HG02678 (cell line): Measurements from ENCODE around the gene ANKRD10.

Source experiments
- ATAC-seq: cut with Tn5 transposase; IDR thresholded peaks from one replicate; pipeline ENCODE4 v1.9.1; 2021; ENCODE audit warnings: mild to moderate bottlenecking, moderate library complexity; ENCODE audit not compliant: unreplicated experiment

Gene ANKRD10

DNA sequence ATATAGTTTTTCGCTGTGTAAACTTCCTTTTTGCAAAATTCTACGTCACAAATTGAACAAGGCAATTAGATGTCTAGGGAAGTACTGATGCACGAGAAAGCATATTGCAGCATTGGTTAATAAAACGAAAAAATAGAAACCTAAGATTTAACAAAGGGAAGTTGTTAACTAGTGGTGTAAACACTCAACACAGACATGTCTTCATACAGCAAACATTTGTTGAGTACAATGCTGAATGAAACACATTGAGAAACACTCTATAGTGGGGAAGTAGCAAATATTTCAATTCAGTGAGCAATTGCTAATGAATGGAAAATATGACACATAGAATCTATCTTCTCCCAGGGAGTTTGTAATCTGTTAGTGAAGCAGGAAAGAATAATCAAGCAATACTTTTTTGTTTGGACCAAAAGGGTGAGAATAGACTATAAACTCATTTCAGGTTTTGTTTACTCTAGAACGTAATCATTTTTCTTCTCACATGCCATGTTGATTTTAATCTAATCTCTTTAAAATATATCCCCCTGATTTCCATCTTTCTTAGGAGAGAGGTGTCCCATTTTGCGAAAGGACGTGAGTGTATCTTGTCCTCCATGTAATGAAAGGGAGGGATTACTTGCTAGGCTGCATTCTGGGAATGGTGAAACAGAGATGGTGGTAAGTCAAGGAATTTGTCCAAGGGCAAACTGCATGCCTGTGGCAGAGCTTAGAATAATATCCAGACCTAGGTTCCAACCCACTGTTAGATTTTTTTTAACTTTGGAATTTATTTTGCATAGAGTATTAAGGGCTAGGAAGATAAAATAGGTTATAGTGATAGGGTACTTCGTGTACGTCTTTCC, 1.7 kb upstream of the ANKRD10 start:
- no peak for ATAC-seq

DNA sequence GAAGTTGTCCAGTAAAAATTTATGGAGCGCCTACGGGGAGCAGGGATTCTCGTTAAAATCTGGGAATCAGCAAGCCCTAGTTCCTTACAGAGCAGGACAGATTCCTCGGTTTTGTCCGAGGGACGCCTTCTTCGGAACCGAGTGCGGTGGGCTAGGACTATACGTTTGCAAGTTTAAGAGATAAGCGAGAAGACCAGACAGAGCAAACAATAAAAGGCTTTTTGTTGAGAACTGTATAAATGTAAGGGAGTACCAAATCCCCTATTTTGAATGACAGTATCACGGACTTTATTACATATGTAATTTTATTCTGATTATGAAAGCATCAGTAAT, 971 bp upstream of the ANKRD10 start:
- ATAC-seq: no peak

DNA sequence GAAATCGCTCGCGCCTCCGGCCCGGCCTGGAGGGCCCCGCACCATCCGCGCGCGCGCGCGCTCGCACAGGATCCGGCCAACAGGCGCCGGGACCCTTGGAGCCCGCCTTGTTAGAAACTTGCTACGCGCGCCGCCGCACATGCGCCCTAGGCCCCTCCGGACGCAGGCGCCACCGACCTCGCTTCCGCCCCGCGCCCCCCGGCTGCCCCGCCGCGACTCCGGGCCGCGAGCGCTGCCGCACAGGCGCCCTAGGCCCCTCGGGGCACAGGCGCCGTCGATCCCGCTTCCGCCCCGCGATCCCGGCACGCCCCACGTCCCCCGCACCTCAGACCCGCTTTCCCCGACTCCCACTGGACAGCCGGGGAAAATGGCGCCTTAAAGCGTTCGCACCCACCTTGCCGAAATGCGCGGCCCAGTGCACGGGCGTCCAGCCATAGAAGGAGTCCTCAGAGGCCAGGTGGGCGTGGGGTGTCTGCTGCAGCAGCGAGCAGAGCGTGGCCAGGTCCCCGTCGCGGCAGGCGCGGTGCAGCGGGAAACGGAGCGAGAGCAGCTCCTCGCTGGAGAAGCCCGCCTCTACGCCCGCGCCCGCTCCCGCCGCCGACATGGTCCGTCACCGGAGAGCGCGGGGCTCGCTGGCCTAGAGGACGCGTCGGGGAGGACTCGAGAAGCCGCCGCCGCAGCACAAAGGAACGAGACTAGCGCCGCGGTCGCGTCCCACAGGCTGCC, 375 bp downstream of the ANKRD10 start:
- peak; percentile 32 for ATAC-seq

DNA sequence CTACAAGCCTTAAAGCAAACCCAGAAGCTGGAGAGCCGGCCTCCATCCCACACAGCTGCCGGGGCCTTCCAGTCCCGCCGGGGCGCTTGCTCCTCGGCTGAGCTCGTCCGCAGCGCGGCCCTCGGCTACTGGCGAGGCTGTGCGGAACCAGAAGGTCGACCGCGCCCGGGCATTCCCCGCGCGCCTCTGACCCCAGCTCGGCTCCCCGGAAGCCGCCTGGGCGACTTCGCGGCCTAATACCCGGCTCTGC, 863 bp downstream of the ANKRD10 start:
- ATAC-seq: no peak

DNA sequence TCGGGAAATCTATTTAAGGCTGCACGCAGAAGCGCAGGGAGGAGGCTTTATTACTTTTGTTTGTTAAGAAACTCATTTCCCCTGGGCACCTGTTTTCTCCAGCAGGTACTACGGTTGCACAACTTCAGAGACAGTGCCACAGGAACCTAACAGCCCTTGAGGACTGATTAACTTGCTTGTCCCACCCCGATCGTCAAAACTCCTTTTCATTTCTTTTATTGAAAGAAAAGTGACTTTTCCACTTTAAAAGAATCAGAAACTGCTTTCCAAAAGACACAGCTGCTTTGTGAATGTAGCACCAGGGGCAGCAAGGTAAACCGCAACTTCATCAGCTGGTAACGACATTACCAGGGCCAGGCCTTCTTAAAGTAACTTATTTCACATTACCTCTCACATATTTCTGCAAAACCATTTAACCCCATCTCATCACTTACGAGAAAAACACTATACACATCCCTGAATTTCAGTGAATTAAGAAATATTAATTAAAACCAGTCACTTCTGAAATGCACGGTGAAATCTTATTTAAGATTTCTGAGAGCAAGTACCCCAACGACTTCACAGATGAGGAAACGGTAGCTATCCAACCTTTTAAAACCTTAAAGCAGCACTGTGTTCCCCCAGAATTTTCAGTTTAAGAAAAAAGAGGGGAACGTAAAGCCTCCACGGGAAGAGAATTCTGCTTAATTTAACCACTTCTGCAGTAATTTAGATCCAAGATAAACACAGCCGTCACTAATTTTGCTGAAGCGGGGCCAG, 1.4 kb downstream of the ANKRD10 start:
- ATAC-seq: no peak

DNA sequence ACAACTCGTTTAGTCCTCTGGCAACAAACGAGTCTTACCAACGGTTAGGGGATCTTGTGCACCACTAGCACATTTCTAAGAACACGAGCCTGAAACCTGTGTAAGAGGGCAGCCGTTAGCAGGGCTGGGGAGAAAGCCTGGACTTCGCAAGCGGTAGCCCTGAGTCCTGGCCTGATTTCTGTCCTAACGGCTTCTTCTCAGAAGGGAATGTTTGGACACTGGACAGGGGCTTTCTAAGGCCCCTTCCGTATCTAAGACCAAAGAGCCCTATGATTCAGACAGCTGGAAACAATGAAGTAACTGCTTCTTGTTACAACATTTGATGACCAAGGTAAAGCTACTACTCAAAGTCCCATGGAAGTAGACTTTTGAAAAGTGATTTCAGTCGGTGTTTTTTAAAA, 2.2 kb downstream of the ANKRD10 start:
- no peak for ATAC-seq

DNA sequence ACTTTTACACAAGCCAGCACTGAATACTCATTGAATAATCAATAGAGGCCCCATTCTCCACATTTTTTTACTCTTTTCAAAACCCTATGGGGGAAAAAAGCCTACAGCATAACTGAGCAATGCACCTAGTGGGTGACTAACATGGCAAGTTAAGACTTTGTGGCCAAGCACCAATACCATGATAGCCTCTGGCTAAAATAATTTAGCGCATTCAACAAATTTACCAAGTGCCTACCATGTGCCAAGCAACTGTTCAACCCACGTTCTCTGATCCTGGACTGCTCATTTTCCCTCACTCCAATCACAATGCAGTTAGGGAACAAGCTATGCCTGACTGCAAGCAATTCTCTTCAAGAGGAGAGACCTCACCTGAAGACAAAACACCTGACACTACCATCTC, 3.0 kb downstream of the ANKRD10 start:
- ATAC-seq: no peak

DNA sequence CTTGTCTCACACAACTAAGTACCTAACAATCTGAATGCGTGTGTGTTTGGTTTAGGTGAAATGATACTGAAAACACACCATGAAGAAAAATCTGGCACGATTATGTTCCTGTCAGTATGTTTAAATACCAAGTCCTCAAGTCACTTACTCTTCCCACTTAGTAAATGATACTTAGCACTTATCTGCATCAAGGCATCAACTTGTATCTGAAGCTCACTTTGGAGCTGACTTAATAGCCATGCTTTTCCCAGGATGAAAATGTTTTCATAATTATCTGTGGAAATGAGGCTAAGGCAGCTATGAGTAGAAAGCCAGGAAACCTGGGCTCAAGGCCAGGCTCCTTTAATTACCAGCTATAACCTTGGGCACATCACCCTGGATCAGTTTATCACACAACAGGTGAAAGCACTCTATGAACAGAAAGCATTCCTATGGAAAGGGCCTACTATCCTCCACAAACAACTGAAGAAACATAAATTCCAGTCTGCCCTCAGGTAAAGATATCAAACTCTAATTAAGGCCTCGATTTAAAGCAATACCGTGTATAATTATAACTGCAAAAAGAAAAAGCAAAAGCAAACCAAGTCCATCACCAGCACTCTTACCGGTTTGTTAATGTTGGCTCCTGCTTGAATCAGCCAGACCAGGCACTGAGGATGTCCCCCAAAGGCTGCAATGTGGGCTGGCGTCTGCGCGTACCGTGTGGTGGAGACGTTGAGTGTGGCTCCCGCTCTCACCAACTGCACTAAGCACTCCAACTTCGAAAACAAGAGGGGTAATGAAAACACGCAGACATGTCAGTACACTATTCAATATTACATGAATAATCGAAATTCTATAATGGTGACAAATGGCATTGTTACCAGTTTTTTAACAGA, 4.6 kb downstream of the ANKRD10 start:
- ATAC-seq: no peak

DNA sequence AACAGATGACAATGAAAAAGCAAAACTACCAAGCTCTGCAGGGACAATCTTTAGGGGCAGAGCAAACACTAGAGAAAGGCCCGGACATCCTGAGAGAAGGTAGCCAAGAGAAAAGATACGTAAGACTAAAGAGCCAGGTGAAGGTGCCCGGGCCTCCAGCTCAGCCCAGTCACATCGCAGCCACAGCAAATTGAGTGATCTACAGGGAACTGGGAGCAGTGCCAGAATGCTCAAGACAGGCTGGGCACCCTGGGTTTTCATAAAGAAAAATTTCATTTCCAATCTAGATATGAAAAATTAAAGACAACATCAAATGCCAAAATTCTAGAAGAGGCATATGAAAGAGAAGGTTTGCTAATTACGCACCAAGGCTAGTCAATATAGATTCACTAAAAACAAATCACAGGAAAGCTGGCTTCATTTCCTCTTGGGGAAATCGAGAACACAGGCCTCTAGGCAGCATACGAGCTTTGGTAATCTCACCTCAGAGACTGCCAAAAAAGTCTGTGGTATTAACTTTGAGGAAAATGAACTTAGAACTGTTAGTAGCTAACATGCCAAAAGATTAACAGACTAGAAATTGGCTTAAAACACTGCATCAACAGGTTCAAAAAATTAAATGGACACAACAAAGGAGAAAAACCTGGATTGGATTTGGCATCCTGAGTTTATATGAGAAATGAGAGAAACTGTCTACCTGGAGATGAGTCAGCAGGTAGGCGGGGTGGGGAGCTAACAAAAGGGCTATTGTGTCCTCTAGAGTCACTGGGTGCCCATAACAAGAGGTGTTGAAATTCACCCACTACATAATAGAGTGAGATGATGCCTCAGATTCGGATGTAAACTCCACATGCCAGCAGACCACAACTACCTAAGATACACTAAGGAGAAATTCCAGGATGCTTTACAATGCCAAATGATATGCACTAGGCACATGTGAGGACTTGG, 6.6 kb downstream of the ANKRD10 start:
- ATAC-seq: no peak

DNA sequence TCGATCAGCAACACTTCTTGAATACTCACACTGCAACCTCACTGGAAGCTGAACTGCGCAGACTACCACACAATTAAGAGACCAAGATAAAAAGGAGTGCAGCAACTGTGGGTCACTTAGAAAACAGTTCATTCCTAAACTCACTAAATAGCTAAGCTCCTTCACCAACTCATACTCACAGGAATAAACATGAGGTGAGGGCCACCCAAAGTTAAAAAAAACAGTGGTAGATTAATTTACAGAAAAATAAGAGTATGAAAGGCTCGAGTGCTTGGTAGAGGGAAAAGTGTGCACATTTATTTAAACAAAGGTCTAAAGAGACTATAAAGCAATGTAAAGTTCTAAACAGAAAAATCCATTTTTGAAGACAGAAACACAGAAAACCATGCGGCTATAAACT, 7.6 kb downstream of the ANKRD10 start:
- ATAC-seq: no peak

DNA sequence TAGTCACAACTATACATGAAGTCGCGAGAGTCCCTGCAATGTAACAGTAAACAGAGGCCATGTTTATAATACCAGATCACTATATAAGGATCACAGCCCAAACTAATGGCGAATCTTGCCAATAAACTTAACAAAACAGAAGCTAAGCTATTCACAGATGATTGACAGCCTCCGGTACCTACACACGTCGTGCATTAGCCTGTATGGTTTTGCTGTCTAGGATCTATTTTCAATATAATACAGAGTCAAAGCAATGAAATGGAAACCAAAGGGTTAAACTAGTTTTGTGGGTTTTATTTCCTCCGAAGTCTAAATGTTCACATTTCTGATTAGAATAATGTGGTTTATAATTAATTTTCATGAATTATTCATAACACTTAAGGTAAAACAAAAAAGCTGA, 10.1 kb downstream of the ANKRD10 start:
- no peak for ATAC-seq

DNA sequence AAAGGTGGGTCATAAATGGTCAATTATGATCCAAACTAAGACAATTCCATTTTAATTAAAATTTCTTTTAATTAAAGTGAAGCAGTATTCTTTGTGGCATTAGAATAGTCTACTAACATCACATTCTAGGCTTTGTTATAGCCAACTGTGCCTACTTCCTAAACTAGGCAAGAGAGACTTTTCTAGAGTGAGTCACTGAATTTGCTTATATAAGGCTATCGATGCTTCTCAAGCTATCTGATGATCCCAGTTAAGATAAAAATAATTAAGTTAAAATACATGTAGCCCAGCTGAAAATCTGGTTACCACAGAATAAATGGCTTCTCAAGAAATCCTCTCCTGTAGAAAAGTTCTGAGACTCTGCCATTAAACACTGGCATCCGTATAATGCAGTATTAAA, 12.5 kb downstream of the ANKRD10 start:
- ATAC-seq: no peak

DNA sequence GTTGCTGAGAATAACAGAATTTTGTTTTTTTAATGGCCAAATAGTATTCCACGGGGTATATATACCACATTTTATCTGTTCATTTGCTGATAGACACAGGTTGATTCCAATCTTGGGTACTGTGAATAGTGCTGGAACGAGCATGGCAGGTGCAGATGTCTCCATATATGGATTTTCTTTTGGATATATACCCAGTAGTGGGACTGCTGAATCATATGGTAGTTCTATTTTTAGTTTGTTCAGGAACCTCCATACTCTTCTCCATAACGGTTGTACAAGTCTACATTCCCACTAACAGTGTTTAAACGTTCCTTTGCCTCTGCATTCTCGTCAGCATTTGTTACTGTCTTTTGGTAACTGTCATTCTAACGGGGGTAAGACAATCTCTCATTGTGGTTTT, 17.3 kb downstream of the ANKRD10 start:
- ATAC-seq: no peak

DNA sequence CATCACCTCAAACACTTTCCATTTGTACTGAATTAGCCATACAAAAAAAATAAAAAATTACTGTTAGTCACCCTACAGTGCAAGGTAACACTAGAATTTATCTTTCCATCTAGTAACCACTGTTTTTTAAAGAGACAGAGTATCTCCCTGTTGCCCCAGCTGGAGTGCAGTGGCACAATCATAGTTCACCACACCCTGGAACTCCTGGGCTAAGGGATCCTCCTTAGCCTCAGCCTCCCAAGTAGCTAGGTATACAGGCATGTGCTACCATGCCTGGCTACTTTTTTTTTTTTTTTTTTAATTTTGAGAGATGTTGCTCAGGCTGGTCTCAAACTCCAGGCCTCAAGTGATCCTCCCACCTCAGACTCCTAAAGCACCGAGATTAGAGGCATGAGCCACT, 17.9 kb downstream of the ANKRD10 start:
- no peak for ATAC-seq

DNA sequence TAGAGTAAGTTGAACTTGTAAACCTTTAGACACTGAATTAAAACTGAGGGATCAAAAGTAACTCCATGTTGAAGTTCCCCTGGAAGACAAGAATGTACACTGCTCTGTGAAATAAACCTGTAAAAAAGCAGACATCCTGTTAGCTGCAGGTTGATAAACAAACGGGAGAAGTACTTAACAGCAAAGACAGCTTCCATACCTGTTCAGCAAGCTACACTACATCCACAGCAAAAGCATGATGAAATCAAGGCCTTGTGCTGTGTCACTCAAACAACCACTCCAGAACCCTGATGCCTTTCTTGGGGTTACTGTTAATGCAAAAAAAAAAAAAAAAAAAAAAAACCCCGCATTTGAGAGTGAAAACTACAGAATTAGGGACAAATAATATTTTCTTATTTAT, 20.8 kb downstream of the ANKRD10 start:
- ATAC-seq: no peak

DNA sequence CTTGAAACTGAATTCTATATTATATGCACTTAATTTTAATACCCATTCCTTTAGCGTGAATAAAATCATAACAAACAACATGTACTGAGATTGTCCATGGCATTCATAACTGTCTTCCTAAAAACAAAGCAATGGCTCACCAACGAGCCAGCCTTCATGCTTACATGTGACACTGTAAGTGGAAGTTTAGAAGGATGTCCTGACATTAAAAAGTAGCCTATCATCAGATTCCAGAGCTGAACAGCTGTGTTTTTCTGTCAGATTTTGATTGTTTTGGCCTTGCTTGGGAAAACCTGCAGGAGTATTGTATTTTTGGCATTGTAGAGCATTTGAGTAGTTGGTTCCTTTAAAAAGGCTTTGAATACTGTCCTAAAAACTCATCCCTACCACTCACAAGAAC, 21.3 kb downstream of the ANKRD10 start:
- no peak for ATAC-seq

DNA sequence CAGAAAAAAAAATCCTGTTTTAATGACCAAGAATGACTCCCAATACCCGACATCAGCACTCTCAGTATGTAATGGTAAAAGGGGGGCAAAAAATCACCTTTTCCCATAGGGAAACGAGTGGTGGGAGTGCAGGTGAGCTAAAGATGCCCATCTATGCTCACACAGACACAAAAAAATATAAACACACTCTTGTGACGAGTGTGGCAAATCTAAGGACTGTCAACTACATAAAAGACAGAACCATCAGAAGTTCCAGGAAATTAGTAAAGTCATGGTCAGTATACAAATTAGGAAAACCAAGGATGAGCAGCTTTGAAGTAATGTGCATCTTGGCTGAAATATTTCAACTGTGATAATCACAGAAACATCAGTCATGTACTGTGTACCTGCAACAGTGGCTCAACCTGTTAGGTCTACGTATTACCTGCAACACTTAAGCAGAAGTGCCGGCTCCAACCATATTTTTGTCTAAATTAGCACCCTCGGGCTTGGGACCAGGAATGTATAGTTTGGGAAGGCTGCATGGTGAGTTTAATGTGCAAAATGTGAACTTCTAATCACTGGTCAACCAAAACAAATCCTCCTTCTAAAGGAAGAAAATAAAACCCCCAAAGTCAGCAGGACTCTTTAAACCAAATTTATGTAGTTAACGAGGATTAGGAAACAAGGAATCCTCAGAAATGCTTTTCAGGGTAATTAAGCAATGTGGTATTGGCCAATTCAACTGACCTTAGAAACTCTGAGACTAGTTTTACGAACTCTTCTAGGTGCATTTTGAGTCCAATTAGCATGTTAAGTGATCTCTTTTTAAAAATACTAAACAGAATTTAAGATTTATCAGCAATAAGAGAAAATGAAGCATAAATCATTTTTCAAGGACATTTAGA, 24.3 kb downstream of the ANKRD10 start:
- ATAC-seq: no peak

DNA sequence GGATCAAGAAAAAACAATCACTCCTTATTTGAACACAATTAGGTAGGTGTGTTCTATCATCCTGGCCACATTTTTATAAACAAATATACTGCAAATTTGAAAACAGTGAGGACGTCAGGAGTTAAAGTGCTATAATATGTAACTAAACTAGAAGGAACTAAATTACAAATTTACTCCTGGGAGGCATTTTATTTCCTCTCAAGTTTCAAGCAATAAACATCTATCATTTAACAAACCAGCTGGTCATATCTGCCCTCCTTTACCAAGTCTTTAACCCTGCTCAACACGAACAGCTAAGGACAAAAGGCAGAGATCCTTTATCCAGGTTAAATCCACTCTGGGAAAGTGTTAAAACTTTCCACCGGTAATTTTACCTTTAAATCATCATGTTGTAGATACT, 26.5 kb downstream of the ANKRD10 start:
- no peak for ATAC-seq
